ENCODE measurements around the gene RNU6-1.

Gene RNU6-1

DNA sequence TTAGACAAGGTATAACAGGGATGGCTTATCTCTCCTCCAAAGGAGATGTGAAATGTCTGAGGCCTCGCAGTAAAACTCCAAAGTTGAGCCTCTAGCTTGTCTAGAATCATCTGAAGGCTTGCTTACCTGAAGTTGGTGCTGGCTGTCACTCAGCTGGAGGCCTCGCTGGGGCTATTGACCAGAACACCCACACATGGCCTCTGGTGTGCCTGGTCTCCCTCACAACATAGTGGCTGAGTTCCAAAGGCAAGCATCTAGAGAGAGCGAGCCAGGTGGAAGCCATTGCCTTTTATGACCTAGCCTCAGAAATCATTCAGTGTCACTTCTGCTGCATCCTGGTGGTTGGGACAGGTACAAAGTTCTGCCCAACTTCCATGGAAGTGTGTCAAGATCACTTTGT lies 17.4 kb upstream of the RNU6-1 start:
- DNase-seq (ENCODE audit: low spot score), result no peak

DNA sequence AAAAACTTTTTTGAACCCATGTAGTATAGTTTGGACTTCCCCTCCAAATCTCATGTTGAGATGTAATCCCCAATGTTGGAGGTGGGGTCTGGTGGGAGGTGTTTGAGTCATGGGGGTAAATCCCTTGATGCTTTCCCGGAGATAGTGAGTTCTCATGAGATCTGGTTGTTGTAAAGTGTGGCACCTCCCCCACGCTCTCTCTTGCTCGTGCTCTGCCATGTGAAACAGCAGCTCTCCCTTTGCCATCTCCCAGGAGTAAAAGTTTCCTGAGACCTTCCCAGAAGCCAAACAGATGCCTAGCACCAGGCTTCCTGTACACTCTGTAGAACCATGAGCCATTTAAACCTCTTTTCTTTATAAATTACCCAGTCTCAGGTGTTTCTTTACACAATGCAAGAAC lies 16.0 kb upstream of the RNU6-1 start:
- DNase-seq (ENCODE audit: low spot score), result no peak

DNA sequence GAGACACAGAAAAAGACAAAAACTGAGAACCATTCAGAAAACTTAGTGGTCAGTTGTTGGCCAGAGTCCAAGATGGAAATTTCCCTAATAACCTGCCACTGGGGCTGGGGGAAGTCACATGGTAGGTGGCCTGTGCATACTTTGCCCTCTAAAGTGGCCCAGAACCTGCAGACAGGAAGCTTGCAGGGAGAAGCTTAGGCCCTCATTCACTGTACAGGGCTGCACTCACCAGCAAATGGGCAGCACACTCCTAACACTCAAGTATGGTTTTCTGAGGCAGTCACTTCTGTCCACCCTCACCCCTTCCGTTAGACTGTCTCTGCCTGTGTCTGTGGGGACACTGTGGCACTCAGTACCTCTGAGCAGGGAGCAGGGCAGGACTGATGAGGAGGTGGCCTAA lies 14.5 kb upstream of the RNU6-1 start:
- no peak for DNase-seq (ENCODE audit: low spot score)

DNA sequence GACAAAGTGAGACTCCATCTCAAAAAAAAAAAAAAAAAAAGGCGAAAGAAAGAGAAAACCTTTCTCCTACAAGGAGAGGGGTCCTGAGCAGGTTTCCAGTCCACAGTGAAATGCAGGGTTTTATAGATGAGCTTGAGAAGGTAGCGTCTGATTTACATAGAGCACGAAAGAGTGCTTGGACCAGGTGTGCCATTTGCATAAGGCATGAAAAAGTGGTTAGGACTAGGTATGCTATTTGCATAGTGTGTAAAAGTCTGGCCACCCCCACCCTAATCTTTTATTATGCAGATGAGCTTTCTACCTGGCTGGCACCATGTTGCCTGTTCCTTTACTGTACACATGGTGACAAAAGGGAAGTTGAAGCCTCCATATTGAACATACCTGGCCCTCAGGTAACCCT lies 13.6 kb upstream of the RNU6-1 start:
- no peak for DNase-seq (ENCODE audit: low spot score)

DNA sequence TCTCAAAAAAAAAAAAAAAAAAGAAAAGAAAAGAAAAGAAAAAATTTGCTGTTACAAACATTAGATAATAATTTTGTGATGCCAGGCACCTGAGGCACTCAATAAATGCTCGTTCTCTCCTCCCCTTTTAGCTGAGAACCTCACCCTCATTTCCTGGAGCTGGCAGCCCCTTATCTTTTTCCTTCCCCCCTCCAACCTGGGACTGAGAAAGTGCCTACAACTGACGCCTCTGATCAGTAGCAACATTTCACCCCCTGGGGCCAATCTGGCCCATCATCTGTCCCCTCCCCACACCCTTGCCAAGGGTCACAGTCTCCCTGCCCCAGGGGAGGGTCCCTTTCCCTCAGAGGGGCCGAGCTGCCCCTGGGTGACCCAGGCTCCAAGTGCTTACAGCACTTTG lies 12.6 kb upstream of the RNU6-1 start:
- no peak for DNase-seq (ENCODE audit: low spot score)

DNA sequence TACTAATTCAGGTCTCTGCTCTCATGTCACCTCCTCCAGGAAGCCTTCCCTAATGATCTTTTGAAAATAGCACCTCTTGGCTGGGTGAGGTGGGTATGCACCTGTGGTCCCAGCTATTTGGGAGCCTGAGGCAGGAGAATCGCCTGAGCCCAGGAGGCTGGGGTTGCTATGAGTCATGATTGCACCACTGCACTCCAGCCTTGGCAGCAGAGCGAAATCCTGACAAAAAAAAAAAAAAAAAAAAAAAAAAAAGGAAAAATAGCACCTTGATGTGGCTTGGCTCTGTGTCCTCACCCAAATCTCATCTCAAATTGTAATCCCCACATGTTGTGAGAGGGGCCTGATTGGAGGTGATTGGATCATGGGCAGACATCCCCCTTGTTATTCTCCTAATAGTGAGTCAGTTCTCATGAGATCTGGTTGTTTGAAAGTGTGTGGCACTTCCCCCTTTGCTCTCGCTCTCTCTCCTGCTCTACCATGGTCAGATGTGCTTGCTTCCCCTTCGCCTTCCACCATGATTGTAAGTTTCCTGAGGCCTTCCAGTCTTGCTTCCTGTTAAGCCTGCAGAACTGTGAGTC lies 11.2 kb upstream of the RNU6-1 start:
- no peak for DNase-seq (ENCODE audit: low spot score)

DNA sequence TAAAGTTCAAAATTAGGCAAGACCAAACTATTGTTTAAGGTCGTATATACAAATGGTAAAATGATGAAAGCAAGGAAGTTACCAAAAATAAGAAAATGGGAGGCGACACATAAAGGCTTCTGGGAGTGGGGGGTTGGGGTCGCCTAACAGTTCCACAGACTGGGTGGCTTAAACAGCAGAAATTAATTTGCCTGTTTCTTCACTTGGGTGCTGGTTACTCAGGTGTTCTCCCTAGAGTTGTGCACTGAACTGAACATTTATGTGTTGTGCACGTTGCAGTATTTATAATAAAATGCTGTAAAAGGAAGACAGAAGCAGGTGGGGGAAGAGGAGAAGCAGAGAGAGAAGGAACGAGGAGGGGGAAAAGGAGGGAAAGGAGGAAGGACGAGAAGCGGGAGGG lies 10.5 kb upstream of the RNU6-1 start:
- no peak for DNase-seq (ENCODE audit: low spot score)

DNA sequence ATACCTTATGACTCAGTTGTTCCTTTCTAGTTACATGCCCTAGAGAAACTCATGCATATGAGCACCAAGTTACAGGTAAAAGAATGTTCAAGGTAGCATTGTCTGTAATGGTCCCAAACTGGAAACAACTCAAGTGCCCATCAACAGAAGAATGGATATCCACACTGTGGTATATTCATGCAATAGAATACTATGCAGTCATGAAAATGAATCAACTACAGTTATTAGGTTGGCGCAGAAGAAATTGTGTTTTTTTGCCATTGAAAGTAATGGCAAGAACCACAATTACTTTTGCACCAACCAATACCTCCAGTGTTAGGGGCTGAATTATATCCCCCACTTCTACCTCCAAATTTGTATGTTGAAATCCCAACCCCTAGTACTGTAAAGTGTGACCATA lies 9.7 kb upstream of the RNU6-1 start:
- DNase-seq (ENCODE audit: low spot score), result no peak

DNA sequence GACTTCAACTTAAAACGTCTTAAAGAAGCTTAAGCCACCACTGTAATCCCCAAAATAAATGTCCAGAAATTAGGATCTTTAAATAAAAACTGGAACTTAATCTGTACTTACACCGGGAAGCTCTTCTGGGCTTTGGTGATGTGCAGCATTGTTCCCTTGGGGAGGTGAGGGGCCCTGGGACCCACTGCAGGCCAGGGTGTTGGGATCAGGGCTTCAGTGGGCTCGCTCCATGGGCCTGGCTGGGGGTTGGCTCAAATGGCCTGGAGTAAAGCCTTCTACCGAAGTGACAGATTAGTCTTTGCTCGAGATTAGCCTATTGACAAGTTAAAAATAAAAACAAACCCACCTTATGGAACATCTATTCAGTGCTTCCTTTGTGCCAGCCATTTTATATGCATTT lies 6.1 kb upstream of the RNU6-1 start:
- DNase-seq (ENCODE audit: low spot score), result no peak

DNA sequence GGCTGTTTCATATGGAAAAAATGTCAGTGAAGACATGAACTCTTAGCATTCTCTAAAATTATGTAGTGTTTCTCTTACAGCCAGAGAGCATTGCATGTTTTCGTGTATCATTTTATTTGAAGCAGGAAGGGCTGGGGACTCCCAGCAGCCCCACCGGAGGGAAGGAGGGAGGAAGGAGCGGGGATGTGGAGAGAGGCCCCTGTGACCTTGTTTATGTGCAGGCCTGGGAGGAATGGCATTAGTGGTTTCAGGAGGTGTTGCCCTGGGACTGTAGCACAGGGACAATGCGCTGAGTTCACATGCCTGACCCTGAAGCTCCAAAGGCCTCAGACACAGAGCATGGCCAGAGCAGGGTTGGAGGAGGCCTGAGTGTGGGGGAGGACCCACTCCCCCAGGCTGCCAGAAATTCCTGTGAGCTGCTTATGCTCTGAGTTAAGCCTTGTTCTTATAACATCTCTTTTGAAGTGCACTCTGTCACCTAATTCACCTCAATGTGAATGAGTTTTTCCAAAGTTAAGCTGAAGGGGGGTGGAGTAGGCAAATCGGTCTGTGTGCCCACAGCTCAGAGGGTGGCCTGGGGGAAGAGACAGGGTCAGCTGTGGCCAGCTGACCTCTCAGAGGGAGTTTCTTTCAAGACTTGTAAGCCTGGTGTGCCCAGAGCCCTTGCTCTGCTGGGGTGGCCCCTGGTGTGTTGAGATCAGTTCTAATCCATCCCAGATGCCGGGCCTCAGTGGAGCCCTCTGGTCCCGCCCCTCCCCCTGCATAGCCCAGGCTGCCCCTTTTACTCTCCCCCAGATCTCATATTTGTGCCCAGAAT lies 3.9 kb upstream of the RNU6-1 start:
- DNase-seq (ENCODE audit: low spot score), result no peak

DNA sequence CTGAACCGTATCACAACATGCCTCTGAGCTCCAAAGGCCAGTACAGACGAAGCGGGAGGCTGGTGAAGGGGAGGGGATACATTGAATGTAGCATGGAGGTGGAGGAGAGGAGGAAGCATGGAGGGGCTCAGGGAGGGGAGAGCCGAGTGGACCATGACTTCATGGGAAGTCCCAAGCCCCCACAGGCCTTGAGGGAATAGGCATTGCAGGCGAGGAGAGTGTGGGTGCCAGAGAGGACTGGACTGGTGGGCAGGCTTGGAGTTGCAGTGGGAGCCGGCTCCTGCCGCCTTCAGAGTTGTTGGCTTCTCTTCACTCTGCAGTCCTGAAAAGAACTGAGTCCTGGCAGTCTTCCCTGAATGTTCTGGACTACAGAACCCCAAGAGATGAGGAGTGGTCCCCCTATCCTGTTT lies 3.3 kb upstream of the RNU6-1 start:
- no peak for DNase-seq (ENCODE audit: low spot score)

DNA sequence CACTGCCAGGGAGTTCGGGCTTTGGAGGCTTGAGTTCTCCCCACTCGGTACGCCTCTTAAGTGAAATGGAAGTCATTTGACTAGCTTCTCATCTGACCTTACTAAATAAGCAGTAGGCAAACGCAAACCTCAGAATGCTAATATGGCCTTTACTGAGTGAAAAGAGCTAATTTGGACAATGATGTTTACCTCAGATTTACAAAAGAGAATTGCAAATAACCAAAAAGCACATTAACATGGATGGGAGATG lies 1.6 kb upstream of the RNU6-1 start:
- DNase-seq (ENCODE audit: low spot score), result no peak

DNA sequence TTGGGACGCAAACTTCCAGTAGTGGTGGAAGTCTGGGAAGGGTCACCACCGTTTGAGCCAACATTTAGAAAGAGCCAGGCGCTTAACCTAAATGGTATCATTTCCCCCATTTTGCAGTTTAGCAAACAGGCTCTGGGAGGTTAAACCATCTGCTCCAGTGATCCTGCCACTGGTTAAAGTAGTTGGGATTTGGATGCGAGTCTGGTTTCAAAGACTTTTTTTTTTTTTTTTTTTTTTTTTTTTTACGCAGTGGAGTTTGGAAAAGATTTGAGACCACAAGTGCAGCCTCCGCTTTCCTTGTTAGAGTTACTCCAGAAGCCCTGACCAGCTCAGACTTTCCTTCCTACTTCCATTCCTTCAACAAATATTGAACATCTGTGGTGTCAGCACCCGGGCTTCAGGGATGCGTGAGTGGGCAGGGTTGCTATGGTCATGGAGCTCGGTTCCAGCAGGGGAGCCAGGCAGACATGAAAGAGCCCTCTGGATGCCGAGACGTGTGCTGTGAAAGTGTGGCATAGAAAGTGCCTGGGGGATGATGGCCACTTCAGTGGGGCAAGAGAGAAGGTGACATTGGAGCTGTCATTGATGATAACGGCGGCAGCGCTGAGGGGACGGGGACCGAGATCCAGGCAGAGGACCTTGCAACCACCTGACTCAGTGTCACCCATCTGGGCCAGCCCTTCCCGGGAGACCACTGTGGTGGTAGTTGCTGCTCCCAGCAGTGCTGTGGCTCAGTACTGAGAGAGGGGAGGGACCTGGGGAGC lies 1.1 kb upstream of the RNU6-1 start:
- peak; percentile 41 for DNase-seq (ENCODE audit: low spot score)

DNA sequence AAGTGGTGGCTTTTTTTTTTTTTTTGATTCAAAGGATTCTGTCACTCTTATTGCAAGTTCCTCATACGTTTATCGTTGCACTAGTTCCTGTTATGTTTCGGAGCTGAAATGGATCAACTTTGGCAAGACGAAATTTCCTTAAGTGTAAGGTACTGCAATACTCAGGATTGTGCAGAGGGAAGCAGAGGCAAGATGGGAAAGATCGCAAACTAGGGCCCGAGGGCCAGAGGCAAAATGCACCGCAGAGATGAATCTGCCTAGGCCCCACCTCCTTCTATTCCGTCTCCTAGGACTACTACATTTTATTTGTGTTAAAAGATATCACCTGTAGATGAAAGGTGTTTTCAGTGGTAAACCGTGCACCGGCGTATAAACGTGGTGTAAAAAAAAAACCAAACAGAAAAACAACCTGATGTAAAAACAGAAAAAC lies 331 bp downstream of the RNU6-1 start:
- DNase-seq (ENCODE audit: low spot score), result peak; percentile 67

DNA sequence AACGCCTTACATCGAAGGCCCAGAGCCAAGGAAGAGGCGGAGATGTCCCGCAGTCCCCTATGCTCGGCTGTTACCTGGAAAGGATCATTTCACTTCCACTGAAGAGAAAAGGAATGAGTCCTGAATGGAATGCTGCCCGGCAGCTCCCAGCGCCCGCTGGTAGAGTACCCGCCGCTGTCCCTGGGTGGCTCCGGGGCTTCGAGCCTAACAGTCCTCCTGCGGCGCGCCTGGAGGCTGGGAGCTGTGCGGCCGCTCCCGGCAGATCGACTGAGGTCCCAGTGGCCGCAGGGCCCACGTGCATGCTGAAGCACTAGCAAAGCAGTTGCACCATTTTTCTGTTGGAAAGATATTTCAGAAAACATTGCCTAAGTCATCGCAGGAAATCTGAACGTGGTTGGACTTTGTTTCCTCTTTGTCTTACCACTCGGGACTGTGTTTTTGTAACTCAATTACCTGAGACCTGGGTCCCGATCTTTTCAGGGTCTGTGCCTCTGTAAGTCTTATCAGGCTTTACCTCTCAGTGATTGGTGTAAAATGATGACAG lies 984 bp downstream of the RNU6-1 start:
- no peak for DNase-seq (ENCODE audit: low spot score)

DNA sequence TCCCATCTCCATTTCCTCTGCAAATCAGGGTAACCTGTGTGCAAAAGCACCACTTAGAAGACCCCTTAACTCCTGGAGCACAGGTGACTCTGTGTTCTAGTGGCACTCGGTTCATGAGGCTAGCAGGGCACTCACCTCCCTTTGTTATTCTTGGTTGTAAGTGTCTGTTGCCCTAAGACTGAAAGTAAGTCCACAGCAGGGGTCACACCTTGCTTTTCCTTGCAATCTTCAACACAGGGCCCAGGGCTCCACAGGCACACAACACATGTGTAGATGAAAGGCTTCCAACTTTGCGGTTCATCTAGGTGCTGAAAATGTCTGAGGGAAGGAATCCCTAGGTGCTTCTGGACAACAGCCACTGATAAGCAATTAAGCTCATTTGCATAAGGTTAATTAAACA lies 2.9 kb downstream of the RNU6-1 start:
- DNase-seq (ENCODE audit: low spot score), result no peak

DNA sequence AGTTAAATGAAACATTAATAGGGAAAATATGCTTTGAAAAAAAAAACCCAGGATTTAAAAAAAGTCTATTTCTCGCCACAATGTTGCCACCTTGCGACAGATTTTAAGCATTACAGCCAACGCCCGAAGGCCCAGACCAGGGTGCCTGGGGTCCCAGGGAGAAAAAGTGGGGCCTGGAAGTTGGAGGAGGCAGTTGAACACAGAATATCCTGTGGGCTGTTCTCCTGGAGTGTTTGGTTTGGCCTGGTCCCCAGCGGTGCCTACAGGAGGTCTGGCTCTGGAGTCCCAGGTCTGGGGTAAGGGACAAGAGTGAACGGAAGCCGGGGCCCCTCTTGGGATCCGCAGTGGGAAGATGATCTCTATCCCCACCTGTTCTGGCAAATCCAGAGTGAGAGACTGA lies 3.4 kb downstream of the RNU6-1 start:
- DNase-seq (ENCODE audit: low spot score), result peak; percentile 37

DNA sequence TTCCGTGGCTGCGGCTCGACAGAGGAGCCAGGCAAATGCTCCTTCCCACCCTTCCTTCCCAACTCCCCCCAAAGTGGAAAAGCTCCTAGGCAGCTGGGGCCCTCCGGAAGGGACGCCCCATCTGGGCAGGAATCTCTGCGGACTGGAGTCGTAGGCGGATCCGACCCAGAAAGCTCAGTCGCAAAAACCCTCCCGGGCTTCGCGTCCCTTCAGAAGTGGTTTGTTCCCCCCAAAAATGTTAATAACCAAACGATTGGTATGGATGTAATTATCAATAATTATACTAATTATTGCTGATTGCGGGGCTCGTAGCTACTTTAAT lies 3.8 kb downstream of the RNU6-1 start:
- no peak for DNase-seq (ENCODE audit: low spot score)

DNA sequence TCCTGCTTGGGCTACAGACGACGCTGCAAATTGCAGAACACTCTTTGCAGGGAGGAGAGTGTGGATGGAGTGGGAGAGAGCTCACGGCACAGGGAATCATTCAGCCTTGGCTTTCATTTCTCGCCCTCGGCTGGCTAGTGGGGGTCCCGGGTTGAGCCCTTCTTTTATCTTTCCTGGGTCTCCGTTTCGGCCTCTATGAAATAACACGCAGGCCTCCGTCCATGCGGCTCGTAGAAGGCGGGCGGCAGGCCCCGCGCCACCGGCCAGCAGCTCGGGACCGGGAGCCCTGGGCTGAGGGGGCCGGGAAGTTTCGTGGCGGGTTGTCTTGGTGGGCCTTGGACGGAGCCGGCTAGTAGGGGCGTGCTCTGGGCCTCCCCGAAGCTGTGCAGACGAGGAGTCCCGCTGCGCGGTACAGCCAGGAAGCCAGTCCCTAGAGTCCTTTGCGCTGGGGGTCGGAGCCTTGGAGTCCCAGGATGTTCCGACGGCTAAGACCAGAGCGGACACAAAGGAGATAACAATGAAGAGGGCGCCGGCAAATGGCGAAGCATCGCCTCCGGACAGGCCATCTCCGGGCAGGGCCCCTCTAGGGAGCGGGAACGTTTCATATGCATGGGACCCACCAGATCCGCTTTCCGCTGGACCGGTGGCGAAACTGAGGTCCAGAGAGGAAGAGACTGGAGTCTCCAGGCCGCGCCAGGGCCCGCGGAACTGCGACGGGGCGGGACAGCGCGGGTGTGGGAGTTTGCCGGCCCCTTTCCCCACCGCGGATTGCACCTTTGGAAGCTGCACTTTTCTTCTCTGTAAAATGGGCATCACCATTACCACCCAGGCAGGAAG lies 4.3 kb downstream of the RNU6-1 start:
- DNase-seq (ENCODE audit: low spot score), result no peak

DNA sequence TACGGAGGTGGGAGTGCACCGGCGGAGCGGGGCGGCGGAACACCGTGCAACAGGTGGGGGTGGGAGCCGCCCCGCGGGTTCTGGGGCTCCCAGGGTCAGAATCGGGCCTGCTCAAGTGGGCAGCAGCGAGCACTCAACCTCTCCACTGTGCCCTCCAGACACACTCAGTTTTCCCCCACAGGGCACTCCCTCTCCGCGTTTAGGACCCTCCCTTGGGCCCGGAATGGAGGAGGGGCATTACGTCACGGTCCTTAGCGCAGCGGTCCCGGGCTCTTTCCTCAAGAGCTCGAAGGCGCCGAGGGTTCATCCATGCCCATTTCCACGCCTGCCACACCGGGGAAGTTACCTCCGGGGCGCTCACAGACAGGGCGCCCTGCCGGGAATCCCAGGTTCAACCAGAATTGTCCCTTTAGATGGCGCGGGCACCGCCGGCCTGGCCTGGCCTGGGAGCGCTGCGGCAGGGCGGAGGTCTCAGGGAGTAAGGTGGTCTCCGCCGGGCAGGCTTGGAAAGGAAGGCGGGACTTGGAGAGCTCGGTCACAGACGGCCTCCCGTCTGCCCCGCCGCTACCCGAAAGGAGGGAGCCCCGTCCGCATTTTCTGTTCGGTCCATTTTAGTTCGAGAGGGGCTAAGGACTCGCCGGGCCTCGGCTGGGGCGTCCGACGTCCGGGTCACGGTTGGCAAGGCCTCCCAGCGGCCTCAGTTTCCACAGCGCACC lies 5.1 kb downstream of the RNU6-1 start:
- no peak for DNase-seq (ENCODE audit: low spot score)

DNA sequence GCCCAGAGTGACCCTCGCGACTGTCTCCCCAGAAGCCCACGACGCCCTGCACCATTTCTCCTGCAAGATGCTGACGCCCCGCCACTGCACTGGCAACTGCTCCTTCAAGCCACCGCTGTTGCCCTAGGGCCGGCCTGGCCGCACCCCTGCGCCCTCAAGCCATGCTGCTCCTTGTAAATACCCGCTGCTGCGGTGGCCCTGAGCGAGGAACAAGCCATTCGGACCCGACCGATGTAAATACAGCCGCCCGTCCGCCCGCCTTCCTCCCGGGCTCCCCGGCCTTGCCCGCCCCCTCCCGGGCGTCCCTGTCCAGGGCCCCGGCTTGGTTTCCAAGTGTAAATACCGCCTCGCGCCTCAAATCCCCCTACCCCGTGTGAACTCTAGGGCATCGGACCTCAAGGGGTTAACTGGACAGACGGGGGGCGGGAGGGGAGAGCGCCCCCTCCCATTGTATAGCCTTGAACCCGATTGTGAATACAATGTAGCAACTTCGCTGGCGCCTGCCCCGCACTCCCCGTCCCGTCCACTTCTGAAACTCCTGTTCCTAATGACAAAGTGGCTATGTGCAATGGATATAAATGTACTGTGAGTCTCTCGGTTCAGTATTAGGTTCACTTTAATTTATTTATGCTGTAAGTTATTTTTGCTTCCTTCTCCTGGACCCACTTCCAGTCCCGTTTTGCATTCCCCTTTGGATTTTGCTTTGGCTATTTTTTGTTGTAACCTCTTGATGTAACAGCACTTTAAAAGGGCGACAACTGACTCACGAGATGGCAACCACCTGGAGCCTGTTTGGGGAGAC lies 5.9 kb downstream of the RNU6-1 start:
- no peak for DNase-seq (ENCODE audit: low spot score)

Data from RKO (cell line).